NCI-H146 treated with DMSO at 0.1 percent for 48 hours (cell line): Measurements from ENCODE around the gene ARHGEF4.

Experiments
- DNase-seq: peaks from one replicate; lab custom pipeline; 2025; ENCODE audit not compliant: unreplicated experiment; lab: John Stamatoyannopoulos, UW

The ARHGEF4 gene

GRCh38 chr2:130915149-130915548 is 78.4 kb downstream of the ARHGEF4 start:
- DNase-seq: no peak

GRCh38 chr2:130915595-130916437 is 79.1 kb downstream of the ARHGEF4 start:
- no peak for DNase-seq

- no peak for DNase-seq
These were observed 79.7 kb downstream of the ARHGEF4 start for GRCh38 chr2:130916438-130916705.

- DNase-seq: no peak
These were observed 80.4 kb downstream of the ARHGEF4 start for GRCh38 chr2:130917006-130917688.

GRCh38 chr2:130918393-130918792 is 81.7 kb downstream of the ARHGEF4 start:
- no peak for DNase-seq

GRCh38 chr2:130920415-130921163 is 83.9 kb downstream of the ARHGEF4 start:
- peak; percentile 32 for DNase-seq

- DNase-seq: no peak
These were observed 84.4 kb downstream of the ARHGEF4 start for GRCh38 chr2:130921164-130921476.

GRCh38 chr2:130922417-130922816 is 85.7 kb downstream of the ARHGEF4 start:
- DNase-seq: no peak

GRCh38 chr2:130928385-130928784 is 91.7 kb downstream of the ARHGEF4 start:
- no peak for DNase-seq

- no peak for DNase-seq
These were observed 94.3 kb downstream of the ARHGEF4 start for GRCh38 chr2:130930740-130931659.

GRCh38 chr2:130933501-130933900 is 96.8 kb downstream of the ARHGEF4 start:
- DNase-seq: no peak

- DNase-seq: no peak
These were observed 99.7 kb downstream of the ARHGEF4 start for GRCh38 chr2:130936451-130936850.

- no peak for DNase-seq
These were observed 111.3 kb downstream of the ARHGEF4 start for GRCh38 chr2:130947967-130948366.

GRCh38 chr2:130949954-130950353 is 113.2 kb downstream of the ARHGEF4 start:
- DNase-seq: no peak

- no peak for DNase-seq
These were observed 114.3 kb downstream of the ARHGEF4 start for GRCh38 chr2:130951018-130951417.

GRCh38 chr2:130954873-130955272 is 118.2 kb downstream of the ARHGEF4 start:
- no peak for DNase-seq

- no peak for DNase-seq
These were observed 121.2 kb downstream of the ARHGEF4 start for GRCh38 chr2:130957915-130958314.

- DNase-seq: no peak
These were observed 126.6 kb downstream of the ARHGEF4 start for GRCh38 chr2:130963196-130963848.

- DNase-seq: no peak
These were observed 127.4 kb downstream of the ARHGEF4 start for GRCh38 chr2:130963849-130964793.
